Stimulated activated CD4-positive, alpha-beta T cell treated with anti-CD3 and anti-CD28 coated beads, Interleukin-4, amount 100 ng/mL, for 48 hours (primary cell): Measurements from ENCODE around the gene NKD1.
A peak's percentile ranks its signal among the peaks of the same experiment; 100 is the strongest.

Source experiments
- DNase-seq, 2 donors: peaks; one replicate each; pipeline ENCODE4 v3.0.0-alpha.2; 2020; ENCODE audit warnings: low read depth in 2 of 2

NKD1 gene

DNA sequence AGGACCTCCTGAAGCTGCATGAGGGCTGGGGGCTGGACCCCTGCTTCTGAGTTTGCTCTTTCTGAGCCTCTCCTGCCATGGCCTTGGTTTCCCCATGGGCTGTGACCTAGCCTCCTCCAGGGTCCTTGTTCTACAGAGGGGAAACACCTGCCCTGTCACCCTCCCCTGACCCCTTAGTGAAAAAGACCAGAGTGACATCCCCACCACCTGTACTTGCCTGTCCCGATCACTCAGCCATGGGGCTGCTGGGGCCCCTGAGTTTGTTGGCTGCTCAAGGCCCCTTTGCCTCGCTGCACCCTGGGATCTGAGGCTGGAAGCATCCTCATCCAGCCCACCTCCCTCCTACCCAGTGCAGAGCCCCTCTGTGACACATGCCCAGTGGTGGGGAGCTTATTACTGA lies 146.0 kb downstream of the NKD1 start:
- no peak for DNase-seq

GRCh38 chr16:50695017-50696000 lies 147.1 kb downstream of the NKD1 start:
- no peak for DNase-seq

- no peak for DNase-seq
These were observed 147.9 kb downstream of the NKD1 start for GRCh38 chr16:50696126-50696525.

- peak; percentile 46 to 71 for DNase-seq
These were observed 148.6 kb downstream of the NKD1 start for GRCh38 chr16:50696575-50697420.

DNA sequence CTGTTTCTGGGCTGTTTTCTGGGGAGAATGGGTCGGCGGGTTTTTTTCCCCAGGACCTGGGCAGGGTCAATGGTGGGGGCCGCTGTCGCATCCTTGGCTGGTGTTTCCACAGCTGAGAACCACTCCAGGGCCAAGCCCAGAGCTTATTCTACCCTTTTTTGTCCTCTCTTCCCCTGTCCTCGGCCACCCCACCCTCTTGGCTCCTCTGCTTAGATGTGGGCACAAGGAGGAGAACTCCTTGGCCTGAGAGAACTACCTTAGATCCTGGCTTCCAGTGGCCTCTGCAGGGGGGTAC lies 149.2 kb downstream of the NKD1 start:
- no peak for DNase-seq

DNA sequence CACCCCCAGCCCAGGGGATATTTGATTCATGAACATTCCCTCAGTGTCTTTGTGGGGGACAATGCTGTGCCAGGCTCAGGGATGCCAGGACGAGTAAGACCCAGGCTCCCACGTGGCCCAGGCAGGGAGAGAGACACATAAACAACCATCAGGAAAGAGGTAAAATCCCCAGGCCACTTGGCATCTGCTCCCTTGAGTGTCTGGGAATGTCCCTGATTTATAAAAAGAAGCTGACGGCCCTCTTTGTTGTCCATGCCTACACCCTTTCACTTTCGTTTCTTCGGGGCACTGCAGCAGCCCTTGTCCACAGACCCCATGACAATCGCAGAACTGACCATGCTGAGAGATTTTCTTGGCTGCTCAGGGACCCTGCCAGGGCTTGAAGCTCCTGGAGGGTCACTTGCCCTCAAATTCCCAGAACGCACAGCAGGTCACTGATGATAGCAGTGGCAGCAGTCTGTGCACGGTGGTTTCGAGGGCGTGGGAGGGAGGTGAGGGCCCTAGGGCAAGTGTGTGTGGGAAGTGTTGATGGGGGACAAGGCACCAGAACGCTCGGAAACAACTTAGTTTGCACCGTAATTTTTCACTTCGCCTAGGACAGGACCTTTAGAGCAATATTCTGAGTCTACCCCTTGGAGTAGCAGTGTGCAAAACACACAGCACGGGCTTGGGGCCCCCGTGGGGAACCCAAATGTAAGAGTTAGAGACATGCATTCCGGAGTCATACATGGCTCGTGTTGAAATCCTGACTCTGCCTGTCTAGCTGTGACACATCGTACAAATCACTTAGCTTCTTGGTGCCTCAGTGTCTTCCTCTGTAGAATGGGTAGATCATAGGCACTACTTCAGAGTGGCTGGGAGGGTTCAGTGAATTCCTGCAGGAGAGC lies 149.9 kb downstream of the NKD1 start:
- peak; percentile 44 to 61 for DNase-seq
